GM10266 (cell line): ENCODE measurements around the gene HOMER1.

ENCODE experiments used
- DNase-seq: peaks from one replicate; pipeline ENCODE4 v3.0.0; 2012; ENCODE audit errors: extremely low spot score
- TF ChIP-seq, protein P1 (sequence below): IDR thresholded peaks from 2 replicates; pipeline ENCODE4 v1.5.1; 2012; ENCODE audit warnings: mild to moderate bottlenecking, low read depth; ENCODE audit not compliant: control insufficient read depth, insufficient read depth; ENCODE audit errors: missing control alignments

HOMER1 gene

GRCh38 chr5:79418276-79418675 is 95.7 kb downstream of the HOMER1 start:
- no peak for DNase-seq
- TF ChIP-seq, protein P1, sequence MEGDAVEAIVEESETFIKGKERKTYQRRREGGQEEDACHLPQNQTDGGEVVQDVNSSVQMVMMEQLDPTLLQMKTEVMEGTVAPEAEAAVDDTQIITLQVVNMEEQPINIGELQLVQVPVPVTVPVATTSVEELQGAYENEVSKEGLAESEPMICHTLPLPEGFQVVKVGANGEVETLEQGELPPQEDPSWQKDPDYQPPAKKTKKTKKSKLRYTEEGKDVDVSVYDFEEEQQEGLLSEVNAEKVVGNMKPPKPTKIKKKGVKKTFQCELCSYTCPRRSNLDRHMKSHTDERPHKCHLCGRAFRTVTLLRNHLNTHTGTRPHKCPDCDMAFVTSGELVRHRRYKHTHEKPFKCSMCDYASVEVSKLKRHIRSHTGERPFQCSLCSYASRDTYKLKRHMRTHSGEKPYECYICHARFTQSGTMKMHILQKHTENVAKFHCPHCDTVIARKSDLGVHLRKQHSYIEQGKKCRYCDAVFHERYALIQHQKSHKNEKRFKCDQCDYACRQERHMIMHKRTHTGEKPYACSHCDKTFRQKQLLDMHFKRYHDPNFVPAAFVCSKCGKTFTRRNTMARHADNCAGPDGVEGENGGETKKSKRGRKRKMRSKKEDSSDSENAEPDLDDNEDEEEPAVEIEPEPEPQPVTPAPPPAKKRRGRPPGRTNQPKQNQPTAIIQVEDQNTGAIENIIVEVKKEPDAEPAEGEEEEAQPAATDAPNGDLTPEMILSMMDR: no peak

GRCh38 chr5:79417495-79417894 is 96.4 kb downstream of the HOMER1 start:
- TF ChIP-seq, protein P1: no peak
- DNase-seq: no peak

DNA sequence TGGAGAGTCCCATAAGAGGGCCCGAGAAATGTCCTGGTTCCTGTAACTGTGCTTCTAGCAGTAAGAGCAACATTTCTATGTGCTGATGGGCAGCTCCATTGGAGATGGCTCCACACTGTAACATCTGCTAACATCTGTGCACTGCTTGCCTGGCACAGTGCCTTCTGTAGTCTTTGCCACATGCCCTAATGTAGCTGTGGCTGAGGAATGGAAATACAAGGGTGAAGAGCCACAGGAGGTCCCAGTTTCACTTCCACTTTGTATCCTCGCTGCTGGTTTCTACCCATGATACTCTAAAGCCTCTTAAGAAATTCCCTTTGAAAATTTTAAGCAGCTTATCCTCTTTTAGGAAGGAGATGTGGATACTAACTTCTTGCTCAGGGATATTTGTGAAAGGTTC is 97.4 kb downstream of the HOMER1 start:
- TF ChIP-seq, protein P1: no peak
- DNase-seq: peak; percentile 38

DNA sequence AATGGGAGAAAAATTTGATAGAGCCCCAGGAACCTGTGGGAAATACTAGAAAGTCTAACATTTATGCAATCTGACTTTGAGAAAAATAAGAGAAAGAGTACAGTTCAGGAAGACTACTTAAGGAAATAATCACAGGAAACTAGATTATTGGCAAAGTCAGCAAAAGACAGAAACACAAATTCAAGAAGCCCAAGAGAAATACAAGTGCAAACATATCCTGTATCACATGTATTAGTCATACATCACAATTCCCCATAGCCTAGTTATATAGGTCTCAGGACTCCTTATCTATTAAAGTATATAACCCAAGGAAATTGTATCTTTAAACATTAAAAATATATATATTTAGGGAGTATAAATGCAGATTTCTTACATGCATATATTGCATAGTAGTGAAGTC is 100.8 kb downstream of the HOMER1 start:
- TF ChIP-seq, protein P1: no peak
- no peak for DNase-seq

- TF ChIP-seq, protein P1: no peak
- DNase-seq: no peak
These were observed 105.9 kb downstream of the HOMER1 start for GRCh38 chr5:79408028-79408427.

DNA sequence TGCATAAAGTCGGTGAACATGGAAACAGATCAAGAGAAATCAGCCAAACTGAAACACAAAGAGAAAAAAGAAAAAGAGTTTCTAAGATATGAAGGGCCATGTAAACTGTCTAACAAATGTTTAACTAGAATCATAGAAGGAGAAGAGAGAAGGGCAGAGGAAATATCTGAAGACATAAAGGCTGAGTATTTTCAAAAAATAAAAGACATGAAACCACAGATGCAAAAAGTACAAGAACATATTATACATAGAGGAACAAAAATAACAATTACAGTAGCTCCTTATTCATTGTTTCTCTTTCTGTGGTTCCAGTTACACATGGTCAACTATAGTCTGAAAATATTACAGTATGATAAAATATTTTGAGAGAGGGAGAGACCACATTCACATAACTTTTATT is 106.3 kb downstream of the HOMER1 start:
- TF ChIP-seq, protein P1: no peak
- DNase-seq: no peak

GRCh38 chr5:79401216-79401615 is 112.7 kb downstream of the HOMER1 start:
- TF ChIP-seq, protein P1: no peak
- no peak for DNase-seq

- TF ChIP-seq, protein P1: no peak
- no peak for DNase-seq
These were observed 114.9 kb downstream of the HOMER1 start for GRCh38 chr5:79399046-79399445.
